GM19239 (cell line): ENCODE results near the gene COQ3.
"Not testable (repeated sequence)": the region's sequence is repeated elsewhere in the genome, so short reads cannot be mapped to it uniquely, and the experiment has no call there.

Source experiments
- DNase-seq: peaks from one replicate; pipeline ENCODE4 v3.0.0; 2011; ENCODE audit warnings: low spot score; ENCODE audit not compliant: insufficient read length
- FAIRE-seq: peaks from 2 replicates; lab custom pipeline; 2011; peaks lifted over from hg19 to GRCh38; lab: Jason Lieb, UNC

COQ3 gene

GRCh38 chr6:99335298-99335697 lies 58.7 kb downstream of the COQ3 start:
- not testable (repeated sequence) for DNase-seq, FAIRE-seq

GRCh38 chr6:99334526-99335127 lies 59.4 kb downstream of the COQ3 start:
- FAIRE-seq = peak; percentile 97
- no peak for DNase-seq

DNA sequence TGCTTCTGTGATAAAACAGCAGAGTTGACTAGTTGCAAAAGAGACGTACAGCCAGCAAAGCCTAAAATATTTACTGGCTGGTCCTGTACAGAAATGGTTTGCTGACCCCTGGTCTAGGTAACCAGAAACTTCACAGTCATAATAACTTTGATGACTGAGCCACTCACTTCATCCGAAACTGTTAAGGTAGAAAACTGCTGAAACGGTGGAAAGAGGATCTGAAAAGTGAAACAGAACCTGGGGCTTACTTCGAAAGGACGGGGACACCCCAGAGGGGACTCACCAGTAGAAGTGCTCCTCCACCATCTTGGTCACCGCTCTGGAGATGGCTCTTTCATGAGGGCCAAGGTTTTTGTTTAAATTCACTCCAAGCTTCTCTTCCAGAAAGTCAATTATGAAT lies 60.9 kb downstream of the COQ3 start:
- peak; percentile 100 for FAIRE-seq
- peak; percentile 65 for DNase-seq

GRCh38 chr6:99331531-99331930 lies 62.5 kb downstream of the COQ3 start:
- FAIRE-seq = peak; percentile 75

GRCh38 chr6:99330159-99330558 lies 63.8 kb downstream of the COQ3 start:
- FAIRE-seq (peak; percentile 96), DNase-seq (peak; percentile 60)

More at GRCh38 chr6:99331531-99331930, 62.5 kb downstream of the COQ3 start:
- no peak for DNase-seq

DNA sequence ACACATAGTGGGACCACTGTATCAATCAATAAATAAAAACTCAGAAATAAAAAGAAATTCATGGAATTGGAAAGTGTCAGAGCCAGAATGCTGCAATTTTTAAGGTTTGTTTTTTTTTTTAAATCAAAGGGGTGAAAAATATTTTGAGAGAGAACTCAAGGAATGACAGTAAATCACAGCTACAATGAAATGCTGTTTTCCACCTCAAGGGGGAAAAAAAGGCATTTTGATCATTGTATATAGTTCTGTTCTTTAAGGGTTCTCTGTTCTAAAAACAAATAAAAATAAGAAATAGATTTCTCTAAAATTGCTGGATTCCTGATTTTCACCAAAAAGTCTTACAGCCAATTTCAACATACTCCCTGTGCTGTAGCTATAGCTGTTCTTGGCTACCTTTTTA lies 69.0 kb downstream of the COQ3 start:
- FAIRE-seq = no peak
- no peak for DNase-seq
